ENCODE measurements around the gene C10orf90. TPM values are rescaled to one million over a fixed set of nuclear protein-coding genes. Genes with fewer than 3 reads are reported as not detected.
A peak's percentile ranks its signal among the peaks of the same experiment; 100 is the strongest.

C10orf90 gene
- total and polyA plus RNA-seq, 8 donors, result 0.32 to 0.64 (median 0.47) TPM; not detected in 5

DNA sequence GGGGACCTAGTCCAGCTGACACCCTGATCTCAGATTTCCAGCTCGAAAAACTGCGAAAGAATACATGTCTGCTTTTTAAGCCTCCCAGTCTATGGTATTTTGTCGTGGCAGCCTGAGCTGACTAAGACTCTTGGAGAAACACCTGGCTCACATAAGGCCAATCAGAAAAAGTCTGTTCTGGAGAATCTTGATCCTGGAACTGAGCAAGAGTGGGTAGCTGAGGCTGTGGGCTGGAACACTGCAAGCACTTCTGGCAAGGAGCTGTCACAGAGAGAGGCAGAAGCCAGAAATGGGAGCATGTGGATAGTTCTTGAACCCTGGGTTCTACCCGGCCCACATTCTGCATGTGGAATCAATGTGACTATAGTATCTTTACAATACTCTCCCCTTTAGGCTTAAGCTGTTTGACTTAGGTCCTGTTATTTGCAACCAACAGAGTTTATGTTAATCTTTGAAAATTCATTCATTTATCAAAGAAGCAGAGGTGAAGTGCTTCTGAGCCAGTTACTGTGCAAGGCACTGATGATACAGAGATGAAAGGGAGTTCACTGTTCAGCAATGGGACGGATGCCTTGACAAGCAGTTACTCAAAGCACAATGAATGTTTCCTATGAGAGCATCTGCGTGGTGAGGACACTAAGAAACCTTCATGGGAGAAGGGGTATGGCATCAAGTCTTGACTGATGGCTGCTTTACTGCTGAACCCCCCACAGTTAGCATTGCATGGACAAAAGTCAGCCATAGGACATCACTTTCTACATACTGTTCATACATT lies 4.4 kb upstream of the C10orf90 start:
- no peaks in the 10 kb centered on the region for H3K27me3 ChIP-seq
- no peaks in the 10 kb centered on the region for H3K9me3 ChIP-seq
- no peak for FAIRE-seq
- DNase-seq, result no peak
- no peak overlapping the region for H3K27ac ChIP-seq
- no peaks in the 10 kb centered on the region for H3K36me3 ChIP-seq
- intact Hi-C loops (cut with DNase I), result no loop called here
- no peak overlapping the region for H3K4me3 ChIP-seq
- WGBS, 2 donors, result 66 to 86% methylated on average over 6 of the region's 6 CpGs
- TF ChIP-seq, protein P1, sequence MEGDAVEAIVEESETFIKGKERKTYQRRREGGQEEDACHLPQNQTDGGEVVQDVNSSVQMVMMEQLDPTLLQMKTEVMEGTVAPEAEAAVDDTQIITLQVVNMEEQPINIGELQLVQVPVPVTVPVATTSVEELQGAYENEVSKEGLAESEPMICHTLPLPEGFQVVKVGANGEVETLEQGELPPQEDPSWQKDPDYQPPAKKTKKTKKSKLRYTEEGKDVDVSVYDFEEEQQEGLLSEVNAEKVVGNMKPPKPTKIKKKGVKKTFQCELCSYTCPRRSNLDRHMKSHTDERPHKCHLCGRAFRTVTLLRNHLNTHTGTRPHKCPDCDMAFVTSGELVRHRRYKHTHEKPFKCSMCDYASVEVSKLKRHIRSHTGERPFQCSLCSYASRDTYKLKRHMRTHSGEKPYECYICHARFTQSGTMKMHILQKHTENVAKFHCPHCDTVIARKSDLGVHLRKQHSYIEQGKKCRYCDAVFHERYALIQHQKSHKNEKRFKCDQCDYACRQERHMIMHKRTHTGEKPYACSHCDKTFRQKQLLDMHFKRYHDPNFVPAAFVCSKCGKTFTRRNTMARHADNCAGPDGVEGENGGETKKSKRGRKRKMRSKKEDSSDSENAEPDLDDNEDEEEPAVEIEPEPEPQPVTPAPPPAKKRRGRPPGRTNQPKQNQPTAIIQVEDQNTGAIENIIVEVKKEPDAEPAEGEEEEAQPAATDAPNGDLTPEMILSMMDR (IDR thresholded peaks at IDR 0.05), result no peak
- no peaks in the 10 kb centered on the region for H3K4me1 ChIP-seq
- ATAC-seq, result no peak

DNA sequence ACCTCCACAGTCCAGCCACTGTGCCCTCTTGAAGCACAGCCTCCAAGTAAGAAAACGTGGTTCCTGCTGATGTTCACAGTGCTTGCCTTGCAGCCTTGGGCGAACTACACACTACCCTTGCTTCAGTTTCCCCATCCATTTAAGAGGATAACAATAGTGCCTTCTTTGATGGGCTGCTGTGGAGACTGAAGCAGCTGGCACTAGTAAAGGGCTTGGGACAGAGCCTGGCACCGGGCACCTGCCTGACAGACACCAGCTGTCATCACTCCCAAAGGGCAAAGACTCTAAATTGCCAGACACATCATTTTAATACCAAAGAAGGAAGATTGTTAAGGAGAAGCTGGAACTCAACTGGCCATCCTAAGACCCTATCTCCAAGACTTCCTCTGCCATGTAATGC lies 3.1 kb upstream of the C10orf90 start:
- H3K27me3 ChIP-seq, result no peaks in the 10 kb centered on the region
- no peaks in the 10 kb centered on the region for H3K9me3 ChIP-seq
- no peak overlapping the region for H3K27ac ChIP-seq
- TF ChIP-seq, protein P1 (IDR thresholded peaks at IDR 0.05), result no peak
- ATAC-seq, result no peak
- no peaks in the 10 kb centered on the region for H3K36me3 ChIP-seq
- H3K4me1 ChIP-seq, result no peaks in the 10 kb centered on the region
- DNase-seq, result no peak
- no peak overlapping the region for H3K4me3 ChIP-seq
- 76 to 78% methylated on average over 3 of the region's 3 CpGs for WGBS, 2 donors
- no peak for FAIRE-seq
- intact Hi-C loops (cut with DNase I), result no loop called here

DNA sequence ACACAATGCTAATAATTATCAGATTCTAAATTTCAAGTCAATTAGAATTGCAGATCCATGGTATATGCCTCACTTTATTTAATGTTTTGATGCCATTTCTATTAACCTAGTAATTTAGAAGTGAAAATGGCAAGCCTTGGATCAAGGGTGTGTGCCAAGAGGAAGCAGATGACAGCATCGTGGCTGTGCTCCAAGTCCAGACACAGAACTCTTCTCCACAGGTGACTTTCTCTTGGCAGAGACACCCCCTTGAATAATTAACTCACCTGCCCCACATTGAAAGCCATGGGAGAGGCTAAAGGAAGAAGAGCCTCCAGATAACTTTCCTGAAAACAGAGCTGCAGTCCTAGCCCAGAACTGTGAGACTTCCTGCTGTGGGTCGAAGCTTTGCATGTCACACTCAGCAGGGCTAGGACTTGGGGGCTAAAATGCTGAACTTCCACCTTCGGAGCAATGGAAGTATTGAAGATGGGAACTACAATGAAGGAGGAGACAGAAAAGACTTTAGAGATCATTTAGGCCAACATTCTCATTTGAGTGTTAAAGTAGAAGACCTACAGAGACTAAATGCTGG lies 996 bp upstream of the C10orf90 start:
- peak in 4 of 6 donors; percentile 19 to 53 (median 30) for DNase-seq
- Histone ChIP-seq H3K27me3 (no peaks in the 10 kb centered on the region), H3K9me3 (no peaks in the 10 kb centered on the region), H3K4me1 (no peaks in the 10 kb centered on the region), H3K36me3 (no peaks in the 10 kb centered on the region), H3K4me3 (no peak overlapping the region), H3K27ac (peak overlapping the region in 2 of 4 donors; percentile 56 to 64)
- peak; percentile 54 to 84 (median 72) for ATAC-seq
- WGBS, 2 donors, result 37% methylated on average over 3 of the region's 3 CpGs
- TF ChIP-seq, protein P1 (IDR thresholded peaks at IDR 0.05), result no peak
- intact Hi-C loops (cut with DNase I), result no loop called here
- FAIRE-seq, result no peak

DNA sequence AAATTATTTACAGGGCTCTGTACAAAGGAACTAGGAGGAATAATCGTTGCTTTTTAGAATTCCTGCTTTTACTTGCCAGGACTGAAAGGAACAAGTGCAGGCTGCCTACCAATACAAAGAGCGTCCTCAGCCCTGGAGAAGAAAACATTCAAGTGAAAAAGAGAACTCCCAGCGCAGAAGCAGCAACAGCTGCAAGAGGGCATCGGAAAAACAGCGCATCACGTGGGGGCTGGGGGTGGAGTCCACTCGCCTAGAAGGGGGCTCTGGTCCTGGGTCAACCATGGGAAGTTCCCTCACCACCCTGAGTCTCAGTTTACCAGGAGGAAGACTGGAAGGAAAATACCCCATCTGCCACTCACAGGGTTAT lies 385 bp upstream of the C10orf90 start:
- no peak for DNase-seq
- WGBS, 2 donors, result 41 to 51% methylated on average over 7 of the region's 7 CpGs
- intact Hi-C loops (cut with DNase I), result no loop called here
- peak in 3 of 4 donors; percentile 13 to 28 (median 14) for ATAC-seq
- no peaks in the 10 kb centered on the region for H3K4me1 ChIP-seq
- H3K9me3 ChIP-seq, result no peaks in the 10 kb centered on the region
- TF ChIP-seq, protein P1 (IDR thresholded peaks at IDR 0.05), result no peak
- peak overlapping the region in 2 of 4 donors; percentile 16 to 56 for H3K27ac ChIP-seq
- H3K36me3 ChIP-seq, result no peaks in the 10 kb centered on the region
- no peak for FAIRE-seq
- H3K4me3 ChIP-seq, result no peak overlapping the region
- H3K27me3 ChIP-seq, result no peaks in the 10 kb centered on the region

DNA sequence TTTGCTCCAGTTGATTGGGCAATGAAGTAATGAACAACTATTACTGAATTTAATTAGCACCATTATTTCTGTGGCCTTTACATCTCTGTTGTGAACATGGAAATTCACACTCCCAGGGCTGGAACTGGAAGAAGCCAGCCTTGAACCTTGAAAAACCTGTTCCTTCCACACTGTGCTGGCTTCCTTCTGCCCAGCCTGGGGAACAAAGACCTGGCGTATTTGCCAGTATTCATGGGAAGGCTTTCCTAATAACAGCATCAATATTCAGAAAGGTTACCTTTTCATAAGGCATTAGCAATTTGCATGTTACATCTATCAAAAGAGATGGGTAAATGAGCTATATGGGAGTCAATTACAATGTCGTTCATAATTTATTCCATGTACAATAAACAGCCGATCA lies 1.3 kb downstream of the C10orf90 start:
- Histone ChIP-seq H3K27ac (peak overlapping the region in 1 of 4 donors; percentile 56), H3K36me3 (no peaks in the 10 kb centered on the region), H3K9me3 (no peaks in the 10 kb centered on the region), H3K4me1 (no peaks in the 10 kb centered on the region), H3K27me3 (no peaks in the 10 kb centered on the region), H3K4me3 (no peak overlapping the region)
- WGBS, 2 donors, result 22 to 23% methylated on average over 3 of the region's 3 CpGs
- FAIRE-seq (no peak), ATAC-seq (peak in 2 of 4 donors; percentile 54 to 55), DNase-seq (no peak)
- TF ChIP-seq, protein P1 (IDR thresholded peaks at IDR 0.05), result no peak
- intact Hi-C loops (cut with DNase I), result no loop called here
